Testis (tissue), 2 donors: ENCODE results near the gene EGR4.

ENCODE experiments used
- POLR2A ChIP-seq: fragments of 450-650 bp; IDR thresholded peaks from one replicate; pipeline ENCODE4 v1.6.1; 2017; ENCODE audit warnings: antibody characterized with exemption, mild to moderate bottlenecking, moderate library complexity
- TF ChIP-seq, protein P1 (sequence below), 3 experiments: fragments of 450-650 bp in 2 of 3; fragments of 200-600 bp in 1 of 3; sonication (generic) in 1 of 3; IDR thresholded peaks; one replicate each; pipeline ENCODE4 v1.5.1; 2016 to 2019; ENCODE audit warnings: antibody characterized with exemption in 3 of 3, mild to moderate bottlenecking in 2 of 3, moderate library complexity in 1 of 3

GRCh38 chr2:73268830-73269685 lies 24.3 kb downstream of the EGR4 start:
- TF ChIP-seq, protein P1, sequence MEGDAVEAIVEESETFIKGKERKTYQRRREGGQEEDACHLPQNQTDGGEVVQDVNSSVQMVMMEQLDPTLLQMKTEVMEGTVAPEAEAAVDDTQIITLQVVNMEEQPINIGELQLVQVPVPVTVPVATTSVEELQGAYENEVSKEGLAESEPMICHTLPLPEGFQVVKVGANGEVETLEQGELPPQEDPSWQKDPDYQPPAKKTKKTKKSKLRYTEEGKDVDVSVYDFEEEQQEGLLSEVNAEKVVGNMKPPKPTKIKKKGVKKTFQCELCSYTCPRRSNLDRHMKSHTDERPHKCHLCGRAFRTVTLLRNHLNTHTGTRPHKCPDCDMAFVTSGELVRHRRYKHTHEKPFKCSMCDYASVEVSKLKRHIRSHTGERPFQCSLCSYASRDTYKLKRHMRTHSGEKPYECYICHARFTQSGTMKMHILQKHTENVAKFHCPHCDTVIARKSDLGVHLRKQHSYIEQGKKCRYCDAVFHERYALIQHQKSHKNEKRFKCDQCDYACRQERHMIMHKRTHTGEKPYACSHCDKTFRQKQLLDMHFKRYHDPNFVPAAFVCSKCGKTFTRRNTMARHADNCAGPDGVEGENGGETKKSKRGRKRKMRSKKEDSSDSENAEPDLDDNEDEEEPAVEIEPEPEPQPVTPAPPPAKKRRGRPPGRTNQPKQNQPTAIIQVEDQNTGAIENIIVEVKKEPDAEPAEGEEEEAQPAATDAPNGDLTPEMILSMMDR (IDR thresholded peaks at IDR 0.05) = no peak
- no peak for TF ChIP-seq POLR2A
